Left ventricle myocardium inferior (tissue), 1 donor: ENCODE results near the gene DIDO1. TPM values are rescaled to one million over a fixed set of nuclear protein-coding genes. Genes with fewer than 3 reads are reported as not detected.

ENCODE experiments used
- DNase-seq: peaks from one replicate; pipeline ENCODE4 v3.0.0-alpha.2; 2020
- H3K27ac ChIP-seq: fragments of 200-600 bp; replicated peaks from 2 replicates; pipeline ENCODE4 v1.8.0; 2021
- H3K27me3 ChIP-seq: fragments of 200-600 bp; 2 replicates; pipeline ENCODE4 v1.8.0; 2021; ENCODE audit warnings: low read depth
- H3K36me3 ChIP-seq: fragments of 200-600 bp; 2 replicates; pipeline ENCODE4 v1.8.0; 2021
- H3K4me1 ChIP-seq: fragments of 200-600 bp; 2 replicates; pipeline ENCODE4 v1.8.0; 2021
- H3K4me3 ChIP-seq: fragments of 200-600 bp; 2 replicates; pipeline ENCODE4 v1.8.0; 2021; ENCODE audit warnings: mild to moderate bottlenecking, moderate library complexity
- H3K9me3 ChIP-seq: fragments of 200-600 bp; replicated peaks from 2 replicates; pipeline ENCODE4 v1.8.0; 2021
- intact Hi-C: fragments of 100-400 bp; cut with micrococcal nuclease; formaldehyde crosslinking; loops from one replicate; pipeline ENCODE4 v1.11.0; 2022
- total RNA-seq: library from RNA; stranded (reverse); fragmentation: NEBNext Ultra II Directional; extraction: Animal tissue kit (Norgen Biotek cat#: 25700); gene quantifications from one replicate; pipeline ENCODE4 v1.2.1, GENCODE V29; 2021
- TF ChIP-seq, protein P1 (sequence below): fragments of 200-600 bp; IDR thresholded peaks from 2 replicates; pipeline ENCODE4 v1.8.0; 2021; ENCODE audit warnings: antibody characterized with exemption, mild to moderate bottlenecking, borderline replicate concordance
- donor health status: DM: no; HTN: yes; CAD: no; lungs with severe emphysema.

Gene DIDO1
- total RNA-seq, 1 donor from 2014 or later: 37.0 TPM

DNA sequence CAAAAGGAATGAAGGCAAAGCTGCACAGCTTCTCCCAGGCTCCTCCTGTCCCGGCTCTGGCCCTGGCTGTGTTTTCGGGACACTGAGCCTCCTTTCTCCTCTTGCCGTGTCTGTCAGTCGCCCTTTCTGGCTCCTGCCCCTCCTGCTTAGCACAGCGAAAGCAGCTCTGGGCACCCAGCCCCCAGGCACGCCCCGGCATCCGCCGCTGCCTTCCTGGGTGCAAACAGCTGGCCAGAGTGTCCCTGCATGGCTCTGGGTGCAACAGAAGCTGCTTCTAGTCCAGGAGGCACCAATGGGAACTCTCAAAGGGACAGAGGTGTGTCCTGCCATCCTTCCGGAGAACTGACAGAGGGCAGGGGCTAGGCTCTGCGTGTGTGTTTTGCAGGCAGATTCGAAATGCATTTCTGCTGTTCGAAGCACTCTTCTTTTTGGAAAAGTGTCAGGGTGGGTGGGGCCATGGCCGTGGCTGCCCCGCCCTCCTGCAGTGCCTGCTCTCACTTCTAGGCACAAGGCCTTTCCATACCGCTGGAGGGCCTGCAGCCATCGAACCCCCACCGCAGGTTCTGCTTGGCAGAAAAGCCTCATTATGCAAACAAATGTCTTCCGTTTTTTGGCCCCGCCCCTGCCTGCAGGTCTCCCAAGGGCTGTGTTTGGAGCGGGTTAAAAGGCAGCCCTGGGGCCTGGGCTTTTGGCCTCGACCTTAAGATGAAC lies 93.9 kb downstream of the DIDO1 start:
- Histone ChIP-seq H3K4me3 (no peak overlapping the region), H3K9me3 (no peaks in the 10 kb centered on the region), H3K27me3 (peaks cover 29% of the 10 kb centered on the region), H3K27ac (no peak overlapping the region), H3K4me1 (no peaks in the 10 kb centered on the region), H3K36me3 (no peaks in the 10 kb centered on the region)
- TF ChIP-seq, protein P1, sequence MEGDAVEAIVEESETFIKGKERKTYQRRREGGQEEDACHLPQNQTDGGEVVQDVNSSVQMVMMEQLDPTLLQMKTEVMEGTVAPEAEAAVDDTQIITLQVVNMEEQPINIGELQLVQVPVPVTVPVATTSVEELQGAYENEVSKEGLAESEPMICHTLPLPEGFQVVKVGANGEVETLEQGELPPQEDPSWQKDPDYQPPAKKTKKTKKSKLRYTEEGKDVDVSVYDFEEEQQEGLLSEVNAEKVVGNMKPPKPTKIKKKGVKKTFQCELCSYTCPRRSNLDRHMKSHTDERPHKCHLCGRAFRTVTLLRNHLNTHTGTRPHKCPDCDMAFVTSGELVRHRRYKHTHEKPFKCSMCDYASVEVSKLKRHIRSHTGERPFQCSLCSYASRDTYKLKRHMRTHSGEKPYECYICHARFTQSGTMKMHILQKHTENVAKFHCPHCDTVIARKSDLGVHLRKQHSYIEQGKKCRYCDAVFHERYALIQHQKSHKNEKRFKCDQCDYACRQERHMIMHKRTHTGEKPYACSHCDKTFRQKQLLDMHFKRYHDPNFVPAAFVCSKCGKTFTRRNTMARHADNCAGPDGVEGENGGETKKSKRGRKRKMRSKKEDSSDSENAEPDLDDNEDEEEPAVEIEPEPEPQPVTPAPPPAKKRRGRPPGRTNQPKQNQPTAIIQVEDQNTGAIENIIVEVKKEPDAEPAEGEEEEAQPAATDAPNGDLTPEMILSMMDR: no peak
- no peak for DNase-seq
- intact Hi-C loops: no loop called here

- Histone ChIP-seq H3K36me3 (no peaks in the 10 kb centered on the region), H3K4me3 (no peak overlapping the region), H3K9me3 (no peaks in the 10 kb centered on the region), H3K27ac (no peak overlapping the region), H3K27me3 (peaks cover 30% of the 10 kb centered on the region), H3K4me1 (no peaks in the 10 kb centered on the region)
- intact Hi-C loops: no loop called here
- TF ChIP-seq, protein P1: no peak
- DNase-seq: no peak
Observed at GRCh38 chr20:62831854-62832211, 94.5 kb downstream of the DIDO1 start.

- Histone ChIP-seq H3K4me1 (no peaks in the 10 kb centered on the region), H3K27me3 (peaks cover 26% of the 10 kb centered on the region), H3K36me3 (no peaks in the 10 kb centered on the region), H3K27ac (no peak overlapping the region), H3K9me3 (no peaks in the 10 kb centered on the region), H3K4me3 (no peak overlapping the region)
- intact Hi-C loops: no loop called here
- TF ChIP-seq, protein P1: no peak
- DNase-seq: no peak
Observed at GRCh38 chr20:62831361-62831788, 94.9 kb downstream of the DIDO1 start.

- intact Hi-C loops: no loop called here
- no peaks in the 10 kb centered on the region for H3K9me3 ChIP-seq
- no peak for DNase-seq
- no peaks in the 10 kb centered on the region for H3K36me3 ChIP-seq
- TF ChIP-seq, protein P1: no peak
- no peaks in the 10 kb centered on the region for H3K4me1 ChIP-seq
- no peak overlapping the region for H3K4me3 ChIP-seq
- no peak overlapping the region for H3K27ac ChIP-seq
- peaks cover 21% of the 10 kb centered on the region for H3K27me3 ChIP-seq
Observed at GRCh38 chr20:62830821-62831220, 95.5 kb downstream of the DIDO1 start.

GRCh38 chr20:62830251-62830650 lies 96.1 kb downstream of the DIDO1 start:
- no peaks in the 10 kb centered on the region for H3K4me1 ChIP-seq
- no peaks in the 10 kb centered on the region for H3K36me3 ChIP-seq
- no peak overlapping the region for H3K27ac ChIP-seq
- intact Hi-C loops: no loop called here
- no peak for DNase-seq
- H3K27me3 ChIP-seq: peaks cover 16% of the 10 kb centered on the region
- no peak overlapping the region for H3K4me3 ChIP-seq
- no peaks in the 10 kb centered on the region for H3K9me3 ChIP-seq
- TF ChIP-seq, protein P1: no peak
